Lung (tissue), 12 donors: Measurements from ENCODE around the gene FOXK1. TPM values are rescaled to one million over a fixed set of nuclear protein-coding genes. Genes with fewer than 3 reads are reported as not detected.
"Not testable (repeated sequence)": the region's sequence is repeated elsewhere in the genome, so short reads cannot be mapped to it uniquely, and the experiment has no call there.

Experiments used
- ATAC-seq: fragments of 200-7000 bp; cut with Tn5 transposase; one replicate; pipeline ENCODE4 v1.9.1; 2020; ENCODE audit warnings: moderate number of reproducible peaks; ENCODE audit not compliant: insufficient read depth, low FRiP score
- DNase-seq, 3 donors: peaks; one replicate each; pipeline ENCODE4 v3.0.0-alpha.2; 2013 to 2017
- H3K27ac ChIP-seq, 2 donors: one replicate each; pipeline ENCODE4 v1.5.1; 2013; ENCODE audit warnings: mild to moderate bottlenecking in 2 of 2, moderate library complexity in 2 of 2, control low read depth in 1 of 2, inconsistent platforms in 1 of 2, low read depth in 1 of 2, low read length in 1 of 2
- H3K27me3 ChIP-seq, 3 donors: one replicate each; pipeline ENCODE4 v1.5.1; 2013; ENCODE audit warnings: low read length in 2 of 3; ENCODE audit not compliant: control insufficient read depth in 3 of 3, insufficient read depth in 3 of 3
- H3K36me3 ChIP-seq, 4 donors: one replicate each; pipeline ENCODE4 v1.5.1; 2013; ENCODE audit warnings: low read length in 4 of 4, mild to moderate bottlenecking in 1 of 4, moderate library complexity in 1 of 4; ENCODE audit not compliant: control insufficient read depth in 4 of 4, insufficient read depth in 4 of 4
- H3K4me1 ChIP-seq, 5 donors: one replicate each; pipeline ENCODE4 v1.5.1; 2013; ENCODE audit warnings: low read length in 5 of 5, mild to moderate bottlenecking in 2 of 5, moderate library complexity in 1 of 5; ENCODE audit not compliant: control insufficient read depth in 5 of 5, insufficient read depth in 5 of 5
- H3K4me3 ChIP-seq: one replicate; pipeline ENCODE4 v1.5.1; 2013; ENCODE audit warnings: mild to moderate bottlenecking, control low read depth, moderate library complexity
- H3K9ac ChIP-seq, 2 donors: one replicate each; pipeline ENCODE4 v1.5.1; 2013; ENCODE audit warnings: low read length in 2 of 2, control low read depth in 1 of 2; ENCODE audit not compliant: insufficient read depth in 1 of 2
- H3K9me3 ChIP-seq, 4 donors: one replicate each; pipeline ENCODE4 v1.5.1; 2013; ENCODE audit warnings: low read length in 3 of 4, mild to moderate bottlenecking in 1 of 4, moderate library complexity in 1 of 4; ENCODE audit not compliant: control insufficient read depth in 4 of 4, insufficient read depth in 3 of 4
- WGBS, 2 donors: extraction: QIAGEN DNeasy Blood & Tissue Kit; methylation state at CpG; one replicate each; pipeline ENCODE4 v1.1.7; 2013; 5-methylcytosine and 5-hydroxymethylcytosine counted together
- polyA plus RNA-seq, 2 donors: library from polyadenylated mRNA; stranded (reverse); fragments of 200-250 nt; gene quantifications; one replicate each; pipeline ENCODE4 v1.2.1, GENCODE V29; 2013
- total RNA-seq, 2 donors: library from RNA; depleted of rRNA in 1 of 2; stranded (reverse); fragments of >200 nt in 1 of 2; gene quantifications; one replicate each; pipeline ENCODE4 v1.2.1, GENCODE V29; 2014 to 2021
- TF ChIP-seq, protein P1 (sequence below): IDR thresholded peaks from 2 replicates; pipeline ENCODE4 v1.5.1; 2012; ENCODE audit warnings: mild to moderate bottlenecking; ENCODE audit errors: control extremely low read depth, extremely low read depth
- donor health status: control.
- donor health status: control.
- donor health status: Bipolar disorder and iron deficiency.
- donor health status: healthy.
- donor health status: DM: yes; HTN: yes; CAD: no.

Gene FOXK1
- total and polyA plus RNA-seq, 4 donors = 6.4 to 36.2 (median 14.3) TPM

DNA sequence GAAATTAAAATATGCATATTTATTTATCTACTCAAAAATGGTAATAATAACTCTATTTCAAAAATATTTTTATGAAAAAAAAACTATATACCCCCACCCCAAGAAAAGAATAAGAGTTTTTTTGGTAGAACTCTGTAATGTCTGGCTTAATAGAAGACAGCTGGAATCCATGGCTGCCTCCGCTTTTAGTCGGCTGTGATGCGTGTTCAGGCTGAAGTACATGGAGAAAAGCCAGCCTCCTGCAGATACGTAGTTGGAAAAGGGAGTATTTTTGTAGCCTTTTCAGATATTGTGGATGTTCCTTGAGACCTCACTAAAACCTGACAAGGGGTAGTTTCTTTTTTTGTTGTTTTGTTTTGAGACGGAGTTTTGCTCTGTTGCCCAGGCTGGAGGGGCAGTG, 10.0 kb downstream of the FOXK1 start:
- no peaks in the 10 kb centered on the region for H3K27me3 ChIP-seq
- WGBS, 2 donors = 82 to 84% methylated on average over 5 of the region's 5 CpGs
- no peak overlapping the region for H3K9ac ChIP-seq
- H3K27ac ChIP-seq = no peak overlapping the region
- H3K4me1 ChIP-seq = peaks cover 3 to 38% (median 18%) of the 10 kb centered on the region in 5 donors
- peaks cover 0 to 2% (median under 1%) of the 10 kb centered on the region in 4 donors for H3K36me3 ChIP-seq
- ATAC-seq = no peak
- TF ChIP-seq, protein P1, sequence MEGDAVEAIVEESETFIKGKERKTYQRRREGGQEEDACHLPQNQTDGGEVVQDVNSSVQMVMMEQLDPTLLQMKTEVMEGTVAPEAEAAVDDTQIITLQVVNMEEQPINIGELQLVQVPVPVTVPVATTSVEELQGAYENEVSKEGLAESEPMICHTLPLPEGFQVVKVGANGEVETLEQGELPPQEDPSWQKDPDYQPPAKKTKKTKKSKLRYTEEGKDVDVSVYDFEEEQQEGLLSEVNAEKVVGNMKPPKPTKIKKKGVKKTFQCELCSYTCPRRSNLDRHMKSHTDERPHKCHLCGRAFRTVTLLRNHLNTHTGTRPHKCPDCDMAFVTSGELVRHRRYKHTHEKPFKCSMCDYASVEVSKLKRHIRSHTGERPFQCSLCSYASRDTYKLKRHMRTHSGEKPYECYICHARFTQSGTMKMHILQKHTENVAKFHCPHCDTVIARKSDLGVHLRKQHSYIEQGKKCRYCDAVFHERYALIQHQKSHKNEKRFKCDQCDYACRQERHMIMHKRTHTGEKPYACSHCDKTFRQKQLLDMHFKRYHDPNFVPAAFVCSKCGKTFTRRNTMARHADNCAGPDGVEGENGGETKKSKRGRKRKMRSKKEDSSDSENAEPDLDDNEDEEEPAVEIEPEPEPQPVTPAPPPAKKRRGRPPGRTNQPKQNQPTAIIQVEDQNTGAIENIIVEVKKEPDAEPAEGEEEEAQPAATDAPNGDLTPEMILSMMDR = no peak
- DNase-seq = peak; percentile 59 to 84 (median 77)
- peaks cover 0 to under 1% (median 0%) of the 10 kb centered on the region in 4 donors for H3K9me3 ChIP-seq
- H3K4me3 ChIP-seq = no peak overlapping the region

DNA sequence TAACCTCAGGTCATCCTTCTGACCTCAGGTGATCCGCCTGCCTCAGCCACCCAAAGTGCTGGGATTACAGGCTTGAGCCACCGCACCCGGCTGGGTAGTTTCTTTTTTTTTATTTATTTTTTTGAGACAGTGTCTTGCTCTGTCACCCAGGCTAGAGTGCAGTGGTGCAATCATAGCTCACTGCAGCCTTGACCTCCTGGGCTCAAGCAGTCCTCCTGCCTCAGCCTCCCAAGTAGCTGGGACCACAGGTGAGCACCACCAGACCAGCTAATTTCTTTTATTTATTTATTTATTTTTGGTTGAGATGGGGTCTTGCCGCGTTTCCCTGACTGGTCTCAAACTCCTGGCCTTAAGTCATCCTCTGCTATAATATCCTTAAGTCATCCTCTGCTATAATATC, 10.5 kb downstream of the FOXK1 start:
- H3K36me3 ChIP-seq, H3K27me3 ChIP-seq, H3K27ac ChIP-seq, H3K4me3 ChIP-seq, DNase-seq, H3K9ac ChIP-seq, ATAC-seq, H3K9me3 ChIP-seq: not testable (repeated sequence)
- WGBS, 2 donors = 85 to 92% methylated on average over 5 of the region's 5 CpGs
- H3K4me1 ChIP-seq = peaks cover 3 to 38% (median 20%) of the 10 kb centered on the region in 5 donors

DNA sequence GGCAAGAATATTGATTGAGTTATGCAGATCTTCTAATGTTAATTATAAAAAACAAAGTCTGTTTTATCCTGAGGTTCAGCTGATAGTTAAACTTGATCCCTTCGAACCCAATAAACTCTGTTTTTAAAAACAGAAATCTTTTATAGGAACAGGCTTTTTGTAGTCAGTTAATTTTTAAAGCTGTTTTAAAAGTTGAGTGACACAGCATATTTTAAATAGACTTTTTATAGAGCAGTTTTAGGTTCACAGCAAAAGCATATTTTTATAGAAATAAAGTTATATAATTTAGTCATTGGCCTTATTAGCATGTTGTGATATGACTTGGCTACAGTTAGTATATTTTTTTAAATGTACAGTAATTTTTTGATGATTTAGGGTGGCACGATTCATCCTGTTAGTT, 11.1 kb downstream of the FOXK1 start:
- DNase-seq = no peak
- Histone ChIP-seq H3K9me3 (peaks cover 0 to 4% (median 0%) of the 10 kb centered on the region in 4 donors), H3K27me3 (no peaks in the 10 kb centered on the region), H3K4me1 (peaks cover 3 to 38% (median 20%) of the 10 kb centered on the region in 5 donors), H3K4me3 (no peak overlapping the region), H3K36me3 (peaks cover 0 to 5% (median 1%) of the 10 kb centered on the region in 4 donors), H3K9ac (no peak overlapping the region), H3K27ac (no peak overlapping the region)
- 87 to 93% methylated on average over 2 of the region's 2 CpGs for WGBS, 2 donors
- ATAC-seq = no peak
- TF ChIP-seq, protein P1 = no peak

DNA sequence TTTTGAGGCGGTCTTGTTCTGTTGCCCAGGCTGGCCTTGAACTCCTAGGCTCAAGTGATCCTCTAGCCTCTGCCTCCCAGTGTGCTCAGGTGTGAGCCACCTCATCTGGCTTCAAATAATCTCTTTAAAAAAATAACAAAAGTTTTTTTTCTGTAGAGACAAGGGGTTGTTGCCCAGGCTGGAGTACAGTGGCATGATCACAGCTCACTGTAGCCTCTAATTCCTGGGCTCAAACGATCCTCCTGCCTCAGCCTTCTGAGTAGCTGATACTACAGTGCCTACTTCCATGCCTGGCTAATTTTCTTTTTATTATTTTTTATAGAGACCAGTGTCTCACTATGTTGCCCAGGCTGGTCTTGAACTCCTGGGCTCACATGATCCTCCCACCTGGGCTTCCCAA, 11.7 kb downstream of the FOXK1 start:
- Histone ChIP-seq H3K4me1 (peaks cover 3 to 38% (median 22%) of the 10 kb centered on the region in 5 donors), H3K36me3 (peaks cover 0 to 5% (median 1%) of the 10 kb centered on the region in 4 donors), H3K27ac (no peak overlapping the region), H3K27me3 (no peaks in the 10 kb centered on the region), H3K9ac (no peak overlapping the region), H3K9me3 (peaks cover 0 to 4% (median 0%) of the 10 kb centered on the region in 4 donors), H3K4me3 (no peak overlapping the region)
- TF ChIP-seq, protein P1 = no peak
- 90 to 95% methylated on average over 2 of the region's 2 CpGs for WGBS, 2 donors
- DNase-seq (no peak), ATAC-seq (no peak)
